ENCODE measurements around the gene PEAK1. TPM values are rescaled to one million over a fixed set of nuclear protein-coding genes. Genes with fewer than 3 reads are reported as not detected.

PEAK1 gene
- total and polyA plus RNA-seq, 2 donors (not counting 3 experiments of a cell fraction or from before 2014, with no cell fraction given), result 17.9 to 91.9 TPM

DNA sequence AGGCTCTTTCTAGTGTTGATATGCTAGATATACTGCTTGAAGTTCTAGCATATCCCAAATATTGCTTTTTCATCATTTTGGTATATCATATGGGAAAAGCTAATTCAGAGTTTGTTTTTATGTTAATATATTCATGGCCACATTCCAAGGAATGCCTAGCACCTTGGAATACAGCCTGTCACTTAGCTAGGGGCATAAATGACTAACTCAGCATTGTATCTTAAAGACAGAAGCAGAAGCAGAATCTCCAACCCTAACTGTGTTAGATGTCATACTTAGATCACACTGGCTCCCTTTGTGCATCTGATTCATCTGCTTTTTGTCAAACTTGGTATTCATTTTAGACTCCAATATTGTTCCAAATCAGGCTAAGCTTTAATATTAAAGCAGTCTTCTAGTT lies 218.2 kb downstream of the PEAK1 start:
- Histone ChIP-seq H3K79me2 (ENCODE audit: control insufficient read depth, insufficient read depth, low read length) (no peaks in the 10 kb centered on the region), H3K36me3 (ENCODE audit: control insufficient read depth in 2 of 2, extremely low read depth in 1 of 2, insufficient read depth in 2 of 2, low read length in 2 of 2) (peaks cover 0 to 2% of the 10 kb centered on the region in 2 experiments), H3K4me2 (ENCODE audit: insufficient read depth, low read length) (no peak overlapping the region), H3K4me3 (replicated peaks in 1 of 3; ENCODE audit: insufficient read depth in 1 of 3, low read depth in 1 of 3, low read length in 3 of 3) (no peak overlapping the region), H3K27ac (ENCODE audit: insufficient read depth, low read depth, low read length) (no peak overlapping the region), H3K9me3 (replicated peaks; ENCODE audit: control insufficient read depth, insufficient read depth, low read length) (no peaks in the 10 kb centered on the region), H3K27me3 (ENCODE audit: control insufficient read depth in 2 of 2, insufficient read depth in 2 of 2, low read length in 2 of 2) (no peaks in the 10 kb centered on the region), H3K4me1 (ENCODE audit: control insufficient read depth, extremely low read depth, insufficient read depth, low read length) (no peaks in the 10 kb centered on the region), H3K9ac (replicated peaks; ENCODE audit: extremely low read depth, insufficient read depth, low read length) (no peak overlapping the region), H2AFZ (ENCODE audit: low read depth, low read length) (no peak overlapping the region), H3K9me1 (replicated peaks; ENCODE audit: control insufficient read depth, extremely low read depth, insufficient read depth, low read length) (no peaks in the 10 kb centered on the region), H4K20me1 (replicated peaks; ENCODE audit: control insufficient read depth, extremely low read depth, insufficient read depth, low read length) (no peaks in the 10 kb centered on the region)
- FAIRE-seq (no peak), DNase-seq (ENCODE audit: low read depth, low spot score) (no peak)
- intact Hi-C loops (cut with micrococcal nuclease) (no loop called here), dilution Hi-C loops (cut with MboI; ENCODE audit: extremely low pct_ligation_motif_present, low sequenced_read_pairs) (no loop called here)
- no TSS peak for BruUV-seq (replicated peaks)
- CTCF ChIA-PET, result interaction anchor here (0.7 to 1.7 kb wide), 5 partner anchors 11 to 295 kb away, joined by 3 to 6 read pairs (median 3); no protein-coding TSS in a partner anchor
- POLR2A ChIA-PET, result no interaction called here
- TF ChIP-seq POLR2AphosphoS5 (IDR thresholded peaks at IDR 0.05; ENCODE audit: insufficient read depth, low read depth, low read length) (no peak), JUN (IDR thresholded peaks at IDR 0.05; ENCODE audit: borderline replicate concordance, insufficient read depth, insufficient read length, low read depth) (no peak), FOS (IDR thresholded peaks at IDR 0.05; ENCODE audit: borderline replicate concordance, insufficient read depth, low read length) (no peak), EZH2 (IDR thresholded peaks at IDR 0.05; ENCODE audit: borderline replicate concordance, low read depth, low read length, severe bottlenecking) (no peak), GATA2 (IDR thresholded peaks at IDR 0.05; ENCODE audit: insufficient read depth, insufficient read length, low read depth, low read length) (no peak), MAX (IDR thresholded peaks at IDR 0.05; ENCODE audit: insufficient read depth, insufficient read length) (no peak), MYC (IDR thresholded peaks at IDR 0.05; ENCODE audit: low read depth, low read length) (no peak), POLR2A (IDR thresholded peaks at IDR 0.05; ENCODE audit: low read depth, low read length) (no peak)
- TF ChIP-seq, protein P1, sequence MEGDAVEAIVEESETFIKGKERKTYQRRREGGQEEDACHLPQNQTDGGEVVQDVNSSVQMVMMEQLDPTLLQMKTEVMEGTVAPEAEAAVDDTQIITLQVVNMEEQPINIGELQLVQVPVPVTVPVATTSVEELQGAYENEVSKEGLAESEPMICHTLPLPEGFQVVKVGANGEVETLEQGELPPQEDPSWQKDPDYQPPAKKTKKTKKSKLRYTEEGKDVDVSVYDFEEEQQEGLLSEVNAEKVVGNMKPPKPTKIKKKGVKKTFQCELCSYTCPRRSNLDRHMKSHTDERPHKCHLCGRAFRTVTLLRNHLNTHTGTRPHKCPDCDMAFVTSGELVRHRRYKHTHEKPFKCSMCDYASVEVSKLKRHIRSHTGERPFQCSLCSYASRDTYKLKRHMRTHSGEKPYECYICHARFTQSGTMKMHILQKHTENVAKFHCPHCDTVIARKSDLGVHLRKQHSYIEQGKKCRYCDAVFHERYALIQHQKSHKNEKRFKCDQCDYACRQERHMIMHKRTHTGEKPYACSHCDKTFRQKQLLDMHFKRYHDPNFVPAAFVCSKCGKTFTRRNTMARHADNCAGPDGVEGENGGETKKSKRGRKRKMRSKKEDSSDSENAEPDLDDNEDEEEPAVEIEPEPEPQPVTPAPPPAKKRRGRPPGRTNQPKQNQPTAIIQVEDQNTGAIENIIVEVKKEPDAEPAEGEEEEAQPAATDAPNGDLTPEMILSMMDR (IDR thresholded peaks at IDR 0.05; ENCODE audit: extremely low read depth in 1 of 2, insufficient read depth in 1 of 2, low read depth in 1 of 2, low read length in 2 of 2), result no peak
